Brain microvascular endothelial cell (primary cell): ENCODE data around the gene DLG2.

Source experiments
- DNase-seq: peaks from one replicate; pipeline ENCODE4 v3.0.0-alpha.2; 2020
- H3K27ac ChIP-seq: fragments of 250-450 bp; sonication (Bioruptor Pico); 2 replicates; pipeline ENCODE4 v1.5.1; 2020; ENCODE audit warnings: mild to moderate bottlenecking, moderate library complexity
- H3K27me3 ChIP-seq: fragments of 250-450 bp; sonication (Bioruptor Pico); replicated peaks from 2 replicates; pipeline ENCODE4 v1.5.1; 2020; ENCODE audit warnings: mild to moderate bottlenecking
- H3K36me3 ChIP-seq: fragments of 250-450 bp; sonication (Bioruptor Pico); replicated peaks from 2 replicates; pipeline ENCODE4 v1.5.1; 2020; ENCODE audit warnings: mild to moderate bottlenecking
- H3K4me3 ChIP-seq: 2 replicates; pipeline ENCODE4 v1.5.1; 2011; ENCODE audit warnings: low read depth, mild to moderate bottlenecking, control low read depth, low read length, moderate library complexity
- CTCF ChIP-seq: IDR thresholded peaks from 2 replicates; pipeline ENCODE4 v1.5.1; 2011; ENCODE audit warnings: low read depth, mild to moderate bottlenecking, moderate library complexity, low read length, control low read depth, inconsistent platforms; ENCODE audit errors: missing control alignments
- in situ Hi-C: cut with HindIII; loops from 2 replicates; pipeline ENCODE4 v1.10.0; 2017; ENCODE audit warnings: low sequenced_read_pairs, low pct_ligation_motif_present

The DLG2 gene

GRCh38 chr11:84234011-84234410 lies 1393.1 kb downstream of the DLG2 start:
- DNase-seq = no peak
- TF ChIP-seq CTCF = no peak
- Histone ChIP-seq H3K36me3 (no peaks in the 10 kb centered on the region), H3K27me3 (no peaks in the 10 kb centered on the region), H3K27ac (no peak overlapping the region), H3K4me3 (no peak overlapping the region)
- in situ Hi-C loops = no loop called here

GRCh38 chr11:84232511-84232910 lies 1394.6 kb downstream of the DLG2 start:
- H3K4me3 ChIP-seq = no peak overlapping the region
- DNase-seq = no peak
- H3K36me3 ChIP-seq = no peaks in the 10 kb centered on the region
- H3K27me3 ChIP-seq = no peaks in the 10 kb centered on the region
- in situ Hi-C loops = no loop called here
- no peak overlapping the region for H3K27ac ChIP-seq
- no peak for TF ChIP-seq CTCF

GRCh38 chr11:84230402-84230801 lies 1396.7 kb downstream of the DLG2 start:
- TF ChIP-seq CTCF = no peak
- Histone ChIP-seq H3K36me3 (no peaks in the 10 kb centered on the region), H3K27me3 (no peaks in the 10 kb centered on the region), H3K4me3 (no peak overlapping the region), H3K27ac (no peak overlapping the region)
- no peak for DNase-seq
- in situ Hi-C loops = no loop called here

GRCh38 chr11:84227970-84228665 lies 1399.0 kb downstream of the DLG2 start:
- no peak overlapping the region for H3K27ac ChIP-seq
- TF ChIP-seq CTCF = no peak
- no peaks in the 10 kb centered on the region for H3K36me3 ChIP-seq
- DNase-seq = no peak
- H3K4me3 ChIP-seq = no peak overlapping the region
- in situ Hi-C loops = no loop called here
- no peaks in the 10 kb centered on the region for H3K27me3 ChIP-seq

GRCh38 chr11:84224042-84224441 lies 1403.1 kb downstream of the DLG2 start:
- Histone ChIP-seq H3K27me3 (no peaks in the 10 kb centered on the region), H3K36me3 (no peaks in the 10 kb centered on the region), H3K4me3 (no peak overlapping the region), H3K27ac (no peak overlapping the region)
- no peak for TF ChIP-seq CTCF
- in situ Hi-C loops = no loop called here
- no peak for DNase-seq

GRCh38 chr11:84218318-84218717 lies 1408.8 kb downstream of the DLG2 start:
- Histone ChIP-seq H3K36me3 (no peaks in the 10 kb centered on the region), H3K4me3 (no peak overlapping the region), H3K27me3 (no peaks in the 10 kb centered on the region), H3K27ac (no peak overlapping the region)
- in situ Hi-C loops = no loop called here
- no peak for DNase-seq
- no peak for TF ChIP-seq CTCF
